H1 (cell line): ENCODE measurements around the gene CHAD. TPM values are rescaled to one million over a fixed set of nuclear protein-coding genes. Genes with fewer than 3 reads are reported as not detected.

Source experiments
- BCL11A ChIP-seq, 2 experiments: IDR thresholded peaks; one replicate each; pipeline ENCODE4 v1.6.1; 2011; ENCODE audit warnings: low read depth in 2 of 2, low read length in 2 of 2, mild to moderate bottlenecking in 2 of 2
- polyA plus RNA-seq, 7 experiments: library from polyadenylated mRNA; depleted of rRNA in 3 of 7; stranded (reverse) in 5 of 7; unstranded in 2 of 7; fragments of >200 nt in 5 of 7; fragments of 200-250 nt in 2 of 7; gene quantifications; 1 replicate in 5 of 7; 2 replicates in 1 of 7; 4 replicates in 1 of 7; pipeline versions ENCODE4 v1.2.1 to v1.2.3, GENCODE V29; 2011 to 2013; ENCODE audit warnings: missing spikeins in 2 of 7, mixed read lengths in 2 of 7
- total RNA-seq: library from RNA; stranded (reverse); fragmentation: NEBNext Ultra II Directional; extraction: Animal tissue kit (Norgen Biotek cat#: 25700); gene quantifications from 2 replicates; pipeline ENCODE4 v1.2.1, GENCODE V29; 2021

The CHAD gene
- total and polyA plus RNA-seq, 2 of the 8 experiments (the other 6 are each of a cell fraction or from before 2014, with no cell fraction given) = 0.03 TPM; not detected in 1

- TF ChIP-seq BCL11A (IDR thresholded peaks at IDR 0.05; ENCODE audit: low read depth in 2 of 2, low read length in 2 of 2) = no peak
Observed at GRCh38 chr17:50439008-50439407, 29.7 kb downstream of the CHAD start (continued).
